Thymus (tissue), 11 donors: Measurements from ENCODE around the gene UTP18. TPM values are rescaled to one million over a fixed set of nuclear protein-coding genes. Genes with fewer than 3 reads are reported as not detected.

Experiments used
- DNase-seq, 9 donors: peaks; one replicate each; pipeline ENCODE4 v3.0.0-alpha.2; 2013; ENCODE audit warnings: low spot score in 9 of 9, low read depth in 6 of 9, missing footprints in 1 of 9
- H3K27ac ChIP-seq, 2 donors: one replicate each; pipeline ENCODE4 v1.5.1; 2013; ENCODE audit warnings: control low read depth in 1 of 2, low read depth in 1 of 2, low read length in 1 of 2, mild to moderate bottlenecking in 1 of 2, moderate library complexity in 1 of 2
- H3K27me3 ChIP-seq, 2 donors: one replicate each; pipeline ENCODE4 v1.5.1; 2013; ENCODE audit warnings: low read length in 1 of 2; ENCODE audit not compliant: control insufficient read depth in 2 of 2, insufficient read depth in 1 of 2
- H3K36me3 ChIP-seq, 2 donors: one replicate each; pipeline ENCODE4 v1.5.1; 2013; ENCODE audit warnings: low read length in 1 of 2, mild to moderate bottlenecking in 1 of 2, moderate library complexity in 1 of 2; ENCODE audit not compliant: control insufficient read depth in 2 of 2, insufficient read depth in 2 of 2
- H3K4me1 ChIP-seq, 2 donors: one replicate each; pipeline ENCODE4 v1.5.1; 2013; ENCODE audit warnings: low read length in 2 of 2; ENCODE audit not compliant: control insufficient read depth in 2 of 2, insufficient read depth in 2 of 2
- H3K4me3 ChIP-seq, 2 donors: one replicate each; pipeline ENCODE4 v1.5.1; 2013; ENCODE audit warnings: low read length in 2 of 2, control low read depth in 1 of 2, mild to moderate bottlenecking in 1 of 2
- H3K9me3 ChIP-seq, 2 donors: one replicate each; pipeline ENCODE4 v1.5.1; 2013; ENCODE audit warnings: low read length in 1 of 2, mild to moderate bottlenecking in 1 of 2; ENCODE audit not compliant: control insufficient read depth in 2 of 2, insufficient read depth in 1 of 2
- whole genome bisulfite sequencing: extraction: QIAGEN DNeasy Blood & Tissue Kit; methylation state at CpG from one replicate; pipeline ENCODE4 v1.1.7; 2013; 5-methylcytosine and 5-hydroxymethylcytosine counted together
- polyA plus RNA-seq: library from polyadenylated mRNA; stranded (reverse); fragments of 200-250 nt; gene quantifications from one replicate; pipeline ENCODE4 v1.2.3, GENCODE V29; 2013
- total RNA-seq: library from RNA; stranded (reverse); fragments of 120-200 nt; gene quantifications from one replicate; pipeline ENCODE4 v1.2.4, GENCODE V29; 2013
- donor health status: healthy.

UTP18 gene
- total and polyA plus RNA-seq, 2 donors = 37.8 to 56.2 TPM

GRCh38 chr17:51229889-51230288 lies 30.5 kb upstream of the UTP18 start:
- H3K27me3 ChIP-seq = no peaks in the 10 kb centered on the region
- DNase-seq = no peak
- H3K9me3 ChIP-seq = no peaks in the 10 kb centered on the region
- peaks cover under 1 to 1% of the 10 kb centered on the region in 2 donors for H3K36me3 ChIP-seq
- H3K4me3 ChIP-seq = no peak overlapping the region
- no peak overlapping the region for H3K27ac ChIP-seq
- no peaks in the 10 kb centered on the region for H3K4me1 ChIP-seq
- WGBS = 96% methylated on average over 3 of the region's 3 CpGs

- no peak for DNase-seq
- 96% methylated on average over 4 of the region's 4 CpGs for WGBS
- H3K27ac ChIP-seq = no peak overlapping the region
- no peaks in the 10 kb centered on the region for H3K9me3 ChIP-seq
- peaks cover 0 to 4% of the 10 kb centered on the region in 2 donors for H3K36me3 ChIP-seq
- no peaks in the 10 kb centered on the region for H3K27me3 ChIP-seq
- no peaks in the 10 kb centered on the region for H3K4me1 ChIP-seq
- H3K4me3 ChIP-seq = no peak overlapping the region
These were observed 30.0 kb upstream of the UTP18 start for GRCh38 chr17:51230306-51230705.

- no peaks in the 10 kb centered on the region for H3K9me3 ChIP-seq
- peaks cover 0 to 4% of the 10 kb centered on the region in 2 donors for H3K36me3 ChIP-seq
- no peaks in the 10 kb centered on the region for H3K27me3 ChIP-seq
- H3K4me1 ChIP-seq = no peaks in the 10 kb centered on the region
- no peak overlapping the region for H3K4me3 ChIP-seq
- 98% methylated on average over 4 of the region's 4 CpGs for WGBS
- no peak for DNase-seq
- no peak overlapping the region for H3K27ac ChIP-seq
These were observed 28.3 kb upstream of the UTP18 start for GRCh38 chr17:51231999-51232398.

- Histone ChIP-seq H3K36me3 (peaks cover 0 to 4% of the 10 kb centered on the region in 2 donors), H3K4me1 (peaks cover 3 to 6% of the 10 kb centered on the region in 2 donors)
- whole genome bisulfite sequencing = 90% methylated on average over 6 of the region's 6 CpGs
These were observed 26.2 kb upstream of the UTP18 start for GRCh38 chr17:51234162-51234561.

GRCh38 chr17:51238255-51238887 lies 22.0 kb upstream of the UTP18 start:
- DNase-seq = peak in 2 of 9 donors; percentile 2 to 44
- H3K4me3 ChIP-seq = no peak overlapping the region
- no peaks in the 10 kb centered on the region for H3K9me3 ChIP-seq
- H3K27me3 ChIP-seq = no peaks in the 10 kb centered on the region
- peaks cover 0 to 4% of the 10 kb centered on the region in 2 donors for H3K36me3 ChIP-seq
- no peak overlapping the region for H3K27ac ChIP-seq
- peaks cover 3 to 6% of the 10 kb centered on the region in 2 donors for H3K4me1 ChIP-seq
- 9% methylated on average over 6 of the region's 6 CpGs for WGBS

More at GRCh38 chr17:51234162-51234561, 26.2 kb upstream of the UTP18 start:
- Histone ChIP-seq H3K27me3 (no peaks in the 10 kb centered on the region), H3K27ac (no peak overlapping the region), H3K9me3 (no peaks in the 10 kb centered on the region), H3K4me3 (no peak overlapping the region)
- DNase-seq = no peak

- Histone ChIP-seq H3K4me1 (peaks cover 3 to 6% of the 10 kb centered on the region in 2 donors), H3K36me3 (no peaks in the 10 kb centered on the region), H3K9me3 (no peaks in the 10 kb centered on the region), H3K27ac (no peak overlapping the region), H3K4me3 (no peak overlapping the region), H3K27me3 (no peaks in the 10 kb centered on the region)
- no peak for DNase-seq
- WGBS = 98% methylated on average over 2 of the region's 2 CpGs
These were observed 20.1 kb upstream of the UTP18 start for GRCh38 chr17:51240275-51240674.

GRCh38 chr17:51244041-51244440 lies 16.3 kb upstream of the UTP18 start:
- Histone ChIP-seq H3K36me3 (peaks cover 2 to 4% of the 10 kb centered on the region in 2 donors), H3K27ac (no peak overlapping the region), H3K9me3 (no peaks in the 10 kb centered on the region), H3K27me3 (no peaks in the 10 kb centered on the region), H3K4me1 (no peaks in the 10 kb centered on the region), H3K4me3 (no peak overlapping the region)
- DNase-seq = no peak
- 93% methylated on average over 4 of the region's 4 CpGs for WGBS

GRCh38 chr17:51245535-51245934 lies 14.8 kb upstream of the UTP18 start:
- Histone ChIP-seq H3K9me3 (no peaks in the 10 kb centered on the region), H3K27ac (no peak overlapping the region), H3K4me1 (no peaks in the 10 kb centered on the region), H3K27me3 (no peaks in the 10 kb centered on the region), H3K4me3 (no peak overlapping the region), H3K36me3 (peaks cover 4 to 5% of the 10 kb centered on the region in 2 donors)
- no peak for DNase-seq
- 99% methylated on average over 1 of the region's 1 CpG for WGBS

GRCh38 chr17:51250314-51250840 lies 10.0 kb upstream of the UTP18 start:
- no peak for DNase-seq
- Histone ChIP-seq H3K9me3 (no peaks in the 10 kb centered on the region), H3K27me3 (no peaks in the 10 kb centered on the region), H3K36me3 (peaks cover 4 to 21% of the 10 kb centered on the region in 2 donors), H3K4me1 (no peaks in the 10 kb centered on the region), H3K4me3 (no peak overlapping the region), H3K27ac (no peak overlapping the region)
- 98% methylated on average over 3 of the region's 3 CpGs for WGBS
